ENCODE data around the gene PDE4D. TPM values are rescaled to one million over a fixed set of nuclear protein-coding genes. Genes with fewer than 3 reads are reported as not detected.

PDE4D gene
- total RNA-seq, 1 experiment from 2014 or later: 11.6 TPM

DNA sequence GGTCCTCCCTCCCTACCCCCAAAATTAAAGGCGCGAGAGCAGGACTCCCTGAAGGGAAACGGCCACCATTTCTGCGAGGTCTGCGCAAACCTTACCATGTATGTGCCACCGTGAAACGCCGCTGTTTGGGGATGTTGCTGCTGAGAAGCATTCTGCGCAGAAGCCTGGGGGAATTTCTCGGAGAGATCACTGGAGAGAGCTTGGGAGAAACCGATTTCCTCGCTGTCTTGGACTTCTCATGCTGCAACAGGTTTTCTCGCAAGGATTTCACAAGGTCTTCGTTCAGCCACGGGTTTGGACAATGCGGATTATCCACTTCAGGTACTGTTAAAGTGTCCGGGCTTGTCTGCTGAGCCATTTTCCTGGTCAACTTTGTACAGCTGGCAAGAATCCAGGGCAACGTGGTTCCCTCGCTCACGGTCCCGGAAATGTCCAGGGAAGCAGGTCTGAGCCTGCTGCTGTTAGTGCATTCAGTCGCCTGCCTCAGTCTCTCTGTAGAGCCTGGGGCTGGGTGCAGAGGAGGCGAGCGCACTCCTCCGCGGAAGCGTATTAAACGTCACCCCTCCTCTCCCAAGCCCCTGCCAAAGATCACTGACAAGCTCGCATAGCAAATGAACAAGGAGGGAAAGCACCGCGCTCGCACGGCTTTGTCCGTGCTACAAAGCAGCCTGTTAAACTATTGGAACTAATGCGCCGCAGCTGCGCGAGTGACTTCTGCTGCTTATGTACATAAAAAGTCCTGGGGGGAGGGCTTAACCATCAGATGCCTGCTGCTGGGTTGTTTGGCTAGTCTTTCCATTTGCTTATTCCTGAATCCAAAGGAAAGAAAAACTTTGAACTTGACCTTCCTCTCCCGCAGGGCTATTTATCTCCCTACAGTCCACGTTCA is 125.1 kb downstream of the PDE4D start:
- TF ChIP-seq, protein P1, sequence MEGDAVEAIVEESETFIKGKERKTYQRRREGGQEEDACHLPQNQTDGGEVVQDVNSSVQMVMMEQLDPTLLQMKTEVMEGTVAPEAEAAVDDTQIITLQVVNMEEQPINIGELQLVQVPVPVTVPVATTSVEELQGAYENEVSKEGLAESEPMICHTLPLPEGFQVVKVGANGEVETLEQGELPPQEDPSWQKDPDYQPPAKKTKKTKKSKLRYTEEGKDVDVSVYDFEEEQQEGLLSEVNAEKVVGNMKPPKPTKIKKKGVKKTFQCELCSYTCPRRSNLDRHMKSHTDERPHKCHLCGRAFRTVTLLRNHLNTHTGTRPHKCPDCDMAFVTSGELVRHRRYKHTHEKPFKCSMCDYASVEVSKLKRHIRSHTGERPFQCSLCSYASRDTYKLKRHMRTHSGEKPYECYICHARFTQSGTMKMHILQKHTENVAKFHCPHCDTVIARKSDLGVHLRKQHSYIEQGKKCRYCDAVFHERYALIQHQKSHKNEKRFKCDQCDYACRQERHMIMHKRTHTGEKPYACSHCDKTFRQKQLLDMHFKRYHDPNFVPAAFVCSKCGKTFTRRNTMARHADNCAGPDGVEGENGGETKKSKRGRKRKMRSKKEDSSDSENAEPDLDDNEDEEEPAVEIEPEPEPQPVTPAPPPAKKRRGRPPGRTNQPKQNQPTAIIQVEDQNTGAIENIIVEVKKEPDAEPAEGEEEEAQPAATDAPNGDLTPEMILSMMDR (IDR thresholded peaks at IDR 0.05; ENCODE audit: unreplicated experiment): no peak
- Mint-ChIP-seq H3K27ac (ENCODE audit: unreplicated experiment) (peak overlapping the region; percentile 87), H3K36me3 (ENCODE audit: insufficient read depth, unreplicated experiment) (peaks cover 23% of the 10 kb centered on the region), H3K4me1 (ENCODE audit: low read depth, unreplicated experiment) (peaks cover 65% of the 10 kb centered on the region), H3K9me3 (ENCODE audit: low read depth, unreplicated experiment) (no peaks in the 10 kb centered on the region), H3K27me3 (ENCODE audit: unreplicated experiment) (no peaks in the 10 kb centered on the region), H3K4me3 (ENCODE audit: low read depth, unreplicated experiment) (peak overlapping the region; percentile 97)
- DNase-seq: peak; percentile 58
- BruUV-seq (replicated peaks): no TSS peak
- intact Hi-C loops (cut with micrococcal nuclease; ENCODE audit: unreplicated experiment): loop anchor here (1.0 kb wide), 1 partner anchor 31 kb away; no protein-coding TSS in a partner anchor
- CTCF ChIA-PET: interaction anchor here (0.7 to 1.4 kb wide), 3 partner anchors 10 to 1858 kb away, joined by 3 to 4 read pairs (median 4); no protein-coding TSS in a partner anchor

DNA sequence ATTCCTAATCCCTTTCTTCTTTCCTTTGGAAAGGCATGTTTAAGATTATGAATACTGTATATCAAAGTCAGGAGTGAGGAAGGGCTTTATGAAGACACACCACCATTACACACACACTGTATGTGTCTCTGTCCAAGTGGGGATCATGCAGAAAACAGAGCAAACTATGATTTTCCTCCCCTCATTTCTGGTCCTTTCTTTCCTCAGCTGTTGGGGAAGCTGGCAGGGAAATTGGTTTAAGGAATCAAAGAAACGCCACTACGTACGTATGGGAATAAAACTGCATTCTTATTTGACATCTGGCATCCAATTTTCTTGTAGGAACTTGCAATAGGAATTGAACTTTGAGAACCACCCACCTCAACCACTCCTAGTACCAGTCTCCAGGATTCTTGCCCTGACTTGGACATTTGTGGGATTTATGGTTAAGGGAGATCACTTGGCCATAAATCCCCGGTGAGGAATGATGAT is 125.8 kb downstream of the PDE4D start:
- TF ChIP-seq, protein P1 (IDR thresholded peaks at IDR 0.05; ENCODE audit: unreplicated experiment): no peak
- peaks cover 23% of the 10 kb centered on the region for H3K36me3 Mint-ChIP-seq (ENCODE audit: insufficient read depth, unreplicated experiment)
- H3K27ac Mint-ChIP-seq (ENCODE audit: unreplicated experiment): peak overlapping the region; percentile 87
- no peak for DNase-seq
- H3K27me3 Mint-ChIP-seq (ENCODE audit: unreplicated experiment): no peaks in the 10 kb centered on the region
- no peaks in the 10 kb centered on the region for H3K9me3 Mint-ChIP-seq (ENCODE audit: low read depth, unreplicated experiment)
- BruUV-seq (replicated peaks): no TSS peak
- H3K4me1 Mint-ChIP-seq (ENCODE audit: low read depth, unreplicated experiment): peaks cover 60% of the 10 kb centered on the region
- CTCF ChIA-PET: interaction anchor here (1.2 kb wide), 1 partner anchor 9 kb away, joined by 4 read pairs; no protein-coding TSS in a partner anchor
- peak overlapping the region; percentile 97 for H3K4me3 Mint-ChIP-seq (ENCODE audit: low read depth, unreplicated experiment)
- intact Hi-C loops (cut with micrococcal nuclease; ENCODE audit: unreplicated experiment): loop anchor here (1.0 kb wide), 1 partner anchor 32 kb away; no protein-coding TSS in a partner anchor

DNA sequence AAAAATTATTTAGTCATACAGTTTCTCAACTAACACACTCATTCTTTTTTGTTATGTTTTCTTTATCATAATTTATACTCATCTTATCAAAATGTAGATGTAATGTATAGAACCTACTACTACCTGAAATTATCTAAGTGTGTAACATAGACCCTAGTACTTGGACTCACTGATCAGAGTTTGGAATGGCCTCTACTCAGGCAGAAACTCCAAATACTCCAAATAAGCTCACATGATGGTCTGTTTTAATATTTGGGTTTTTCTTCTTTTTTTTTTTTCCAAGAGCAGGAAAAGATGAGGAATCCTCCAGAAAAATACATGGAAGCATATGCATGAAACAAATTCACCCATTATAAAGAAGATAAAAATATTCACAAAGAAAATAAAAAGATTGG is 126.3 kb downstream of the PDE4D start:
- peak overlapping the region; percentile 97 for H3K4me3 Mint-ChIP-seq (ENCODE audit: low read depth, unreplicated experiment)
- H3K36me3 Mint-ChIP-seq (ENCODE audit: insufficient read depth, unreplicated experiment): peaks cover 23% of the 10 kb centered on the region
- H3K27ac Mint-ChIP-seq (ENCODE audit: unreplicated experiment): peak overlapping the region; percentile 87
- CTCF ChIA-PET: no interaction called here
- DNase-seq: no peak
- TF ChIP-seq, protein P1 (IDR thresholded peaks at IDR 0.05; ENCODE audit: unreplicated experiment): no peak
- H3K4me1 Mint-ChIP-seq (ENCODE audit: low read depth, unreplicated experiment): peaks cover 55% of the 10 kb centered on the region
- no TSS peak for BruUV-seq (replicated peaks)
- no peaks in the 10 kb centered on the region for H3K9me3 Mint-ChIP-seq (ENCODE audit: low read depth, unreplicated experiment)
- intact Hi-C loops (cut with micrococcal nuclease; ENCODE audit: unreplicated experiment): no loop called here
- no peaks in the 10 kb centered on the region for H3K27me3 Mint-ChIP-seq (ENCODE audit: unreplicated experiment)

DNA sequence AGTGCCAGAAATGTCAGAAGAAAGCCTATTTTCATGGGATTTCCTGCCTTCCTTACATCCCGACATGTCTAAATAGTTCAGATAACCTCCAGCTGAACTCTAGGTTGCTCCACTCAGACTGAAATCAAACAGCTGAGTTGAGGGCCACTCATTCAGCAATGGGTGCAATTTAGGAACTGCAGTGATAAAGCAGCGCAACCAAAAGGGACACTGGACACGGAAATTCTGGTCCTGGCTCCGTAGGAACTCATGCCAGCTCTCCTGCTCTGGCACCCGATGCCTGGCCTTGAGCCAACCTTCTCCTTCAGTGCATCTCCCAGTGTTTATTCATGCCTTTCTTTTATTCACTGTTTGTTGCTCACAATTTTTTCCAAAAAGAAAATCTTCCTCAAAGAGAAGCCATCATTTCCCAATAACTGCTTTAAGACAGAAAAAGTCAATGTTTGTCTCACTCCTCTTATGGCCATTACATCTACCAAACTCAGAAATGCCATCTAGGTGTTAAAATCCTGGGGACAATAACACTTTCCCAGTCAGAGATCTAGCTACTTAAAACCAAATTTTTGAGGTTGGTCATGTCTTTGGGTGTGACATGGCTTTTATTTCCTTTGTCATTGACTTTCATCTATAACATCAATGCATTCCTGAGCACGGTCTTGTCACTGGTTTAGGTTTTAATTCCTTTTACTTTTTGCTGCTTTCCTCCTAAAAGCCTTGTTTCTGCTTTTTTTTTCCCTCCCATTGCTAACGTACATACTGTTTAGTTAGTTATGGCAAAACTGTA is 126.9 kb downstream of the PDE4D start:
- no peaks in the 10 kb centered on the region for H3K9me3 Mint-ChIP-seq (ENCODE audit: low read depth, unreplicated experiment)
- intact Hi-C loops (cut with micrococcal nuclease; ENCODE audit: unreplicated experiment): no loop called here
- BruUV-seq (replicated peaks): no TSS peak
- DNase-seq: peak; percentile 32
- H3K4me3 Mint-ChIP-seq (ENCODE audit: low read depth, unreplicated experiment): peak overlapping the region; percentile 97
- peak overlapping the region; percentile 87 for H3K27ac Mint-ChIP-seq (ENCODE audit: unreplicated experiment)
- peaks cover 50% of the 10 kb centered on the region for H3K4me1 Mint-ChIP-seq (ENCODE audit: low read depth, unreplicated experiment)
- CTCF ChIA-PET: interaction anchor here (0.7 kb wide), 1 partner anchor 721 kb away, joined by 3 read pairs; no protein-coding TSS in a partner anchor
- TF ChIP-seq, protein P1 (IDR thresholded peaks at IDR 0.05; ENCODE audit: unreplicated experiment): no peak
- peaks cover 23% of the 10 kb centered on the region for H3K36me3 Mint-ChIP-seq (ENCODE audit: insufficient read depth, unreplicated experiment)
- H3K27me3 Mint-ChIP-seq (ENCODE audit: unreplicated experiment): no peaks in the 10 kb centered on the region

Data from Calu3 (cell line).